ENCODE results near the gene SLC2A5. TPM values are rescaled to one million over a fixed set of nuclear protein-coding genes. Genes with fewer than 3 reads are reported as not detected.

The SLC2A5 gene
- total RNA-seq = 1.3 and 3.3 TPM in 2 replicates

GRCh38 chr1:9069326-9070100 is at the start of gene SLC2A5:
TSS of gene SLC2A5 (minus strand) at chr1:9069635. CDS start at chr1:9069536, 99 bp downstream.

Other genes starting within 250 kb of the SLC2A5 start
- gene ENO1, start 190.9 kb downstream of the SLC2A5 start, total RNA-seq = 925 and 2,028 TPM in 2 replicates
- not detected in 2 replicates for gene CA6, start 123.8 kb downstream of the SLC2A5 start, total RNA-seq
- gene SLC2A7, start 43.2 kb downstream of the SLC2A5 start, total RNA-seq = not detected in 2 replicates
- 2.1 and 2.9 TPM in 2 replicates for gene GPR157, start 59.5 kb upstream of the SLC2A5 start, total RNA-seq
- gene H6PD, start 165.1 kb upstream of the SLC2A5 start, total RNA-seq = 37.2 and 69.9 TPM in 2 replicates
- gene SPSB1, start 223.3 kb upstream of the SLC2A5 start, total RNA-seq = 23.5 and 26.6 TPM in 2 replicates